TTC549 (cell line): Measurements from ENCODE around the gene CAPN15.

Experiments used
- FAIRE-seq: peaks from 2 replicates; lab custom pipeline; 2012; peaks lifted over from hg19 to GRCh38; lab: Jason Lieb, UNC

CAPN15 gene

GRCh38 chr16:561957-562938 lies 34.7 kb downstream of the CAPN15 start:
- no peak for FAIRE-seq

- FAIRE-seq = no peak
Measured at GRCh38 chr16:563072-563644, 35.6 kb downstream of the CAPN15 start.

GRCh38 chr16:564690-565418 lies 37.3 kb downstream of the CAPN15 start:
- FAIRE-seq = no peak

- FAIRE-seq = no peak
Measured at GRCh38 chr16:565419-566330, 38.2 kb downstream of the CAPN15 start.

- no peak for FAIRE-seq
Measured at GRCh38 chr16:566475-567372, 39.2 kb downstream of the CAPN15 start, which contains the start of gene NHLRC4. Gene NHLRC4 (plus strand): TSS chr16:567005. CDS start chr16:568048, 1,043 bp downstream.

GRCh38 chr16:567373-568256 lies 40.1 kb downstream of the CAPN15 start:
- no peak for FAIRE-seq

GRCh38 chr16:568401-569258 lies 41.1 kb downstream of the CAPN15 start:
- FAIRE-seq = no peak

- FAIRE-seq = no peak
Measured at GRCh38 chr16:569445-570254, 42.1 kb downstream of the CAPN15 start, which contains the start of gene PIGQ. Gene PIGQ (plus strand): TSS chr16:569968. CDS start chr16:574075, 4,107 bp downstream.

- no peak for FAIRE-seq
Measured at GRCh38 chr16:572865-573650, 45.5 kb downstream of the CAPN15 start.

GRCh38 chr16:574021-574760 lies 46.7 kb downstream of the CAPN15 start:
- FAIRE-seq = no peak

GRCh38 chr16:575354-576196 lies 48.1 kb downstream of the CAPN15 start:
- no peak for FAIRE-seq

GRCh38 chr16:576197-576822 lies 48.8 kb downstream of the CAPN15 start:
- FAIRE-seq = no peak

GRCh38 chr16:576823-577201 lies 49.3 kb downstream of the CAPN15 start:
- no peak for FAIRE-seq

GRCh38 chr16:577796-578195 lies 50.3 kb downstream of the CAPN15 start:
- FAIRE-seq = no peak
